Measurements from ENCODE around the gene UPK1B. TPM values are rescaled to one million over a fixed set of nuclear protein-coding genes. Genes with fewer than 3 reads are reported as not detected.

The UPK1B gene
- total RNA-seq, 1 donor from 2014 or later, result 0.59 TPM

Other genes starting within 250 kb of the UPK1B start
- gene IGSF11, start 138.8 kb upstream of the UPK1B start, total RNA-seq, result 1.6 TPM
- not detected for gene TEX55, start 27.4 kb upstream of the UPK1B start, total RNA-seq
- gene B4GALT4, start 67.3 kb downstream of the UPK1B start, total RNA-seq, result 16.6 TPM
- gene ARHGAP31, start 120.8 kb downstream of the UPK1B start, total RNA-seq, result 13.8 TPM